HEK293 (cell line): Measurements from ENCODE around the gene CCDC138.

Experiments used
- CTCF ChIA-PET: fragments of 350-600 bp; formaldehyde crosslinking; extraction: SDS; loops from one replicate; lab custom pipeline; 2021; ENCODE audit warnings: antibody characterized with exemption; lab: Yijun Ruan, JAX
- POLR2A ChIA-PET: fragments of 300-600 bp; formaldehyde crosslinking; extraction: SDS; loops from one replicate; lab custom pipeline; 2020; ENCODE audit warnings: antibody characterized with exemption, inconsistent platforms; lab: Yijun Ruan, JAX
- H3K27ac ChIP-seq: fragments of 200-500 bp; sonication (Bioruptor generic); 2 replicates; pipeline ENCODE4 v1.5.1; 2014; ENCODE audit warnings: low read depth, low read length, control low read depth, inconsistent platforms; ENCODE audit errors: extremely low read depth
- H3K36me3 ChIP-seq, 2 experiments: fragments of 200-500 bp in 1 of 2; sonication (Bioruptor generic) in 1 of 2; 1 replicate in 1 of 2; 2 replicates in 1 of 2; pipeline ENCODE4 v1.5.1; 2014 to 2017; ENCODE audit warnings: inconsistent platforms in 2 of 2, low read length in 2 of 2; ENCODE audit not compliant: control insufficient read depth in 2 of 2, insufficient read depth in 1 of 2
- H3K4me1 ChIP-seq: fragments of 200-500 bp; sonication (Bioruptor generic); 2 replicates; pipeline ENCODE4 v1.5.1; 2014; ENCODE audit warnings: mild to moderate bottlenecking, low read length, inconsistent platforms; ENCODE audit not compliant: control insufficient read depth, insufficient read depth
- H3K4me3 ChIP-seq: 2 replicates; pipeline ENCODE4 v1.5.1; 2011; ENCODE audit warnings: low read depth, mild to moderate bottlenecking, control low read depth, low read length, moderate library complexity
- H3K9me3 ChIP-seq: fragments of 200-500 bp; sonication (Bioruptor generic); 2 replicates; pipeline ENCODE4 v1.5.1; 2014; ENCODE audit warnings: low read depth, low read length, inconsistent platforms; ENCODE audit not compliant: control insufficient read depth, insufficient read depth
- HOXA7 ChIP-seq: sonication (generic); formaldehyde crosslinking; IDR thresholded peaks from 2 replicates; pipeline ENCODE4 v1.8.1; 2022; ENCODE audit warnings: missing genetic modification reagents, borderline replicate concordance
- HOXC10 ChIP-seq: sonication (generic); formaldehyde crosslinking; IDR thresholded peaks from 2 replicates; pipeline ENCODE4 v1.8.1; 2023; ENCODE audit warnings: mild to moderate bottlenecking, missing genetic modification reagents
- SP3 ChIP-seq: fragments of 450-650 bp; formaldehyde crosslinking; IDR thresholded peaks from 2 replicates; pipeline ENCODE4 v1.5.1; 2016; ENCODE audit warnings: missing biosample characterization, missing genetic modification characterization
- TSHZ1 ChIP-seq: fragments of 450-650 bp; formaldehyde crosslinking; IDR thresholded peaks from 2 replicates; pipeline ENCODE4 v1.5.1; 2016; ENCODE audit warnings: missing biosample characterization, missing genetic modification characterization, borderline replicate concordance
- ZFP37 ChIP-seq: fragments of 450-650 bp; formaldehyde crosslinking; IDR thresholded peaks from 2 replicates; pipeline ENCODE4 v1.5.1; 2016; ENCODE audit warnings: missing biosample characterization, missing genetic modification characterization
- ZNF146 ChIP-seq: fragments of 450-650 bp; formaldehyde crosslinking; IDR thresholded peaks from 2 replicates; pipeline ENCODE4 v1.5.1; 2016; ENCODE audit warnings: missing biosample characterization, missing genetic modification characterization
- ZNF280D ChIP-seq: fragments of 450-650 bp; formaldehyde crosslinking; IDR thresholded peaks from 2 replicates; pipeline ENCODE4 v1.5.1; 2016; ENCODE audit warnings: missing biosample characterization, missing genetic modification characterization
- ZNF366 ChIP-seq: fragments of 450-650 bp; formaldehyde crosslinking; conservative IDR thresholded peaks from 2 replicates; pipeline ENCODE4 v1.5.1; 2016; ENCODE audit warnings: missing biosample characterization, missing genetic modification characterization
- ZNF433 ChIP-seq: fragments of 450-650 bp; formaldehyde crosslinking; IDR thresholded peaks from 2 replicates; pipeline ENCODE4 v1.5.1; 2016; ENCODE audit warnings: missing biosample characterization, missing genetic modification characterization, low read depth
- ZNF473 ChIP-seq: fragments of 450-650 bp; formaldehyde crosslinking; IDR thresholded peaks from 2 replicates; pipeline ENCODE4 v1.5.1; 2017; ENCODE audit warnings: missing biosample characterization, missing genetic modification characterization
- ZNF510 ChIP-seq: fragments of 450-650 bp; formaldehyde crosslinking; IDR thresholded peaks from 2 replicates; pipeline ENCODE4 v1.5.1; 2018; ENCODE audit warnings: mild to moderate bottlenecking, missing genetic modification characterization, missing biosample characterization; ENCODE audit not compliant: insufficient replicate concordance
- ZNF513 ChIP-seq: fragments of 450-650 bp; IDR thresholded peaks from 2 replicates; pipeline ENCODE4 v1.5.1; 2018; ENCODE audit warnings: missing biosample characterization, missing genetic modification characterization
- ZNF549 ChIP-seq: fragments of 450-650 bp; IDR thresholded peaks from 2 replicates; pipeline ENCODE4 v1.5.1; 2018; ENCODE audit warnings: missing biosample characterization, missing genetic modification characterization, mild to moderate bottlenecking, inconsistent platforms, moderate library complexity
- ZNF558 ChIP-seq: fragments of 450-650 bp; formaldehyde crosslinking; IDR thresholded peaks from 2 replicates; pipeline ENCODE4 v1.5.1; 2016; ENCODE audit warnings: missing biosample characterization, missing genetic modification characterization
- ZNF645 ChIP-seq: fragments of 450-650 bp; formaldehyde crosslinking; IDR thresholded peaks from 2 replicates; pipeline ENCODE4; 2016; ENCODE audit warnings: missing biosample characterization, missing genetic modification characterization
- ZNF785 ChIP-seq: fragments of 450-650 bp; formaldehyde crosslinking; IDR thresholded peaks from 2 replicates; pipeline ENCODE4 v1.5.1; 2016; ENCODE audit warnings: missing biosample characterization, missing genetic modification characterization

CCDC138 gene

GRCh38 chr2:108923019-108923700 lies 136.6 kb downstream of the CCDC138 start:
- Histone ChIP-seq H3K4me3 (no peak overlapping the region), H3K27ac (no peak overlapping the region), H3K9me3 (no peaks in the 10 kb centered on the region), H3K4me1 (no peaks in the 10 kb centered on the region), H3K36me3 (no peaks in the 10 kb centered on the region)
- CTCF ChIA-PET, result interaction anchor here (1.0 kb wide), 1 partner anchor 205 kb away, joined by 3 read pairs; no protein-coding TSS in a partner anchor
- POLR2A ChIA-PET, result no interaction called here
- no peak for TF ChIP-seq TSHZ1 (tag by site-specific recombination)
- TF ChIP-seq ZFP37 (tag by site-specific recombination), result no peak
- TF ChIP-seq ZNF558 (tag by site-specific recombination), result no peak
- TF ChIP-seq ZNF549 (tag by site-specific recombination), result no peak
- no peak for TF ChIP-seq SP3 (tag by site-specific recombination)
- TF ChIP-seq ZNF366 (tag by site-specific recombination), result no peak
- TF ChIP-seq ZNF280D (tag by site-specific recombination), result no peak
- TF ChIP-seq ZNF473 (tag by site-specific recombination), result no peak
- no peak for TF ChIP-seq HOXC10 (CRISPR knock-in tag)
- TF ChIP-seq ZNF510 (tag by site-specific recombination), result no peak
- no peak for TF ChIP-seq ZNF146 (tag by site-specific recombination)
- TF ChIP-seq HOXA7 (CRISPR knock-in tag), result no peak
- TF ChIP-seq ZNF513, result no peak
- TF ChIP-seq ZNF645 (tag by site-specific recombination), result no peak
- TF ChIP-seq ZNF785 (tag by site-specific recombination), result no peak
- no peak for TF ChIP-seq ZNF433
